ENCODE results near the gene ZNF324B. TPM values are rescaled to one million over a fixed set of nuclear protein-coding genes. Genes with fewer than 3 reads are reported as not detected.
"Not testable (repeated sequence)": the region's sequence is repeated elsewhere in the genome, so short reads cannot be mapped to it uniquely, and the experiment has no call there.

ZNF324B gene
- total RNA-seq, 1 donor from 2014 or later = 3.7 TPM

DNA sequence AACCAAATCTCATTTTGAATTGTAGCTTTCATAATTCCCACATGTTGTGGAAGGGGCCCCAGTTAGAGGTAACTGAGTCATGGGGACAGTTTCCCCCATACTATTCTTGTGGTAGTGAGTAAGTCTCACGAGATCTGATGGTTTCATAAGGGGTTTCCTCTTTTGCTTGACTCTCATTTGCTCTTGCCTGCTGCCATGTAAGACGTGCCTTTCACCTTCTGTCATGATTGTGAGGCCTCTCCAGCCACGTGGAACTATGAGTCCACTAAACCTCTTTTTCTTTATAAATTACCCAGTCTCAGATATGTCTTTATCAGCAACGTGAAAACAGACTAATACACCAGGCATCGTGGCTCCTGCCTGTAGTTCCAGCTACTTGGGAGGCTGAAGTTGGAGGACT, 1.4 kb upstream of the ZNF324B start:
- DNase-seq (ENCODE audit: low spot score); intact Hi-C loops (cut with DNase I): not testable (repeated sequence)

DNA sequence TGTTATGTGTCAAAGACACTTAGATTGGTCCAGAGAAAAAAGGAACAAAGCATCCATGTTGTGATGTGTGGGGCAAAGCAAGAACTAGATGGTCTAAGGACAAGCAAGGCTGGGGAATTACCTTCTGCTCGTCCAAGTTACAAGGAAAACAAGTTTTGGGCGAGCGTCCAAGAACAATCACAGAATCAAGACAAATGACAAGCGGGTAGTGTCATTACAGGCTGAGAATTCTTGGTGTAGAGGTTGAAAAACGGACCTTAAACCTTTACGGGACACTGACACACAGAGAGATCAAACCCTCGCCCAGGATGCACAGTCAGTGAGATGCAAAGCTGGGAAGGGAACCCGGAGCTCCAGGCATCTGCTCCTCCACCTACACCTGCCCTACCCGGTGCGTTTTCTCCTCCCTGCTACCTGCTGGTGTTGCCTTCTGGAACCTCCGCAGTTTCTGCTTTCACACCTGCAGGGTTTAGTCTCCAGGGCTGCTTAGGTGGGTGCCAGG, 515 bp upstream of the ZNF324B start:
- no peak for DNase-seq (ENCODE audit: low spot score)
- intact Hi-C loops (cut with DNase I) = no loop called here

DNA sequence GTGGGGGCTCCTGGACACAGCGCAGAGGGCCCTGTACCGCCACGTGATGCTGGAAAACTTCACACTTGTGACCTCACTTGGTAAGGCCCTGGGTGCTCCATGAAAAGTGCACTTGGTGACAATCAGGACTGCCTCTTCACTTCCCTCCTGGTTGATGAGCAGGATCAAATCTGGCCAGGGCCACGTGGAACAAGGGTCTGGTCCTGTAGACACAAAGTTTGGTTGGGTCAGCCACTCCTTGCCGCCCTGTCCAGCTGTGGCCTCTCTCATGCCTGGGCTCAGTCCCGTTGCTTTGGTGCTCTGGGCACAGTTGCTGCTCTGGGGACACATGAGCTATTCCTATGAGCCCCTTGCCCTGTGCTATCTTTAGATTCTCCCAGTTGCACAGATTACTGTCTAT, 2.3 kb downstream of the ZNF324B start:
- no peak for DNase-seq (ENCODE audit: low spot score)
- intact Hi-C loops (cut with DNase I) = no loop called here

DNA sequence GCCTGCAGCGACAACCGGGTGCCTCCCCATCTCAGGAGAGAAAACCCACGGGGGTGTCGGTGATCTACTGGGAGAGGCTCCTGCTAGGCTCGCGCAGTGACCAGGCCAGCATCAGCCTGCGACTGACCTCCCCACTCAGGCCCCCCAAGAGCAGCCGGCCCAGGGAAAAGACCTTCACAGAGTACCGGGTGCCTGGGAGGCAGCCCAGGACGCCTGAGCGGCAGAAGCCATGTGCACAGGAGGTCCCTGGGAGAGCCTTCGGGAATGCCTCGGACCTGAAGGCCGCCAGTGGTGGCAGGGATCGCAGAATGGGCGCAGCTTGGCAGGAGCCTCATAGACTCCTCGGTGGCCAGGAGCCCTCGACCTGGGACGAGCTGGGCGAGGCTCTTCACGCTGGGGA, 3.9 kb downstream of the ZNF324B start:
- no peak for DNase-seq (ENCODE audit: low spot score)
- intact Hi-C loops (cut with DNase I) = no loop called here

DNA sequence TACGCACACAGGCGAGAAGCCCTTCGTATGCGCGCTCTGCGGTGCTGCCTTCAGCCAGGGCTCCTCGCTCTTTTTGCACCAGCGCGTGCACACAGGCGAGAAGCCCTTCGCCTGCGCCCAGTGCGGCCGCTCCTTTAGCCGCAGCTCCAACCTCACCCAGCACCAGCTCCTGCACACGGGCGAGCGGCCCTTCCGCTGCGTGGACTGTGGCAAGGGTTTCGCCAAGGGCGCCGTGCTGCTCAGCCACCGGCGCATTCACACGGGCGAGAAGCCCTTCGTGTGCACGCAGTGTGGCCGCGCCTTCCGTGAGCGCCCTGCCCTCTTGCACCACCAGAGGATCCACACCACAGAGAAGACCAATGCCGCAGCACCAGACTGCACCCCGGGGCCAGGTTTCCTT, 4.7 kb downstream of the ZNF324B start:
- no peak for DNase-seq (ENCODE audit: low spot score)
- intact Hi-C loops (cut with DNase I) = no loop called here

DNA sequence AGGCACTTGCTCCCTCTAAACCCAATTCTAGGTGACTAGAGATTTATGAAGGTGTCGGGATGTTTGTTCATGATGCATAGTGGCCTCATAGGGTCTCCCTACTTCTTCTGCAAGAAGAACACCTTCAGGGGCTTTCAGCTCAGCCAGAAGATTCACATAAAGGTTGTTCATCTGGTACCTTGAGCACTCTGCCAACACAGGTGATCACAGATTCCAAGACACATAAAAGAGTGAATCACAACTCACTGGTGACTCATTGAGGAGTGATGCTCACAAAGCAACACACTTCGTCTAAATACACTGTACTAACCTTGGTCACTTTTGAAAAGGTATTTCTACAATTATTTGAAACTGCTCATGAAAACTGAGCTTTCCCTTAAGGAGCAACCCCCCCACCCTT, 8.6 kb downstream of the ZNF324B start:
- intact Hi-C loops (cut with DNase I) = no loop called here
- DNase-seq (ENCODE audit: low spot score) = no peak

DNA sequence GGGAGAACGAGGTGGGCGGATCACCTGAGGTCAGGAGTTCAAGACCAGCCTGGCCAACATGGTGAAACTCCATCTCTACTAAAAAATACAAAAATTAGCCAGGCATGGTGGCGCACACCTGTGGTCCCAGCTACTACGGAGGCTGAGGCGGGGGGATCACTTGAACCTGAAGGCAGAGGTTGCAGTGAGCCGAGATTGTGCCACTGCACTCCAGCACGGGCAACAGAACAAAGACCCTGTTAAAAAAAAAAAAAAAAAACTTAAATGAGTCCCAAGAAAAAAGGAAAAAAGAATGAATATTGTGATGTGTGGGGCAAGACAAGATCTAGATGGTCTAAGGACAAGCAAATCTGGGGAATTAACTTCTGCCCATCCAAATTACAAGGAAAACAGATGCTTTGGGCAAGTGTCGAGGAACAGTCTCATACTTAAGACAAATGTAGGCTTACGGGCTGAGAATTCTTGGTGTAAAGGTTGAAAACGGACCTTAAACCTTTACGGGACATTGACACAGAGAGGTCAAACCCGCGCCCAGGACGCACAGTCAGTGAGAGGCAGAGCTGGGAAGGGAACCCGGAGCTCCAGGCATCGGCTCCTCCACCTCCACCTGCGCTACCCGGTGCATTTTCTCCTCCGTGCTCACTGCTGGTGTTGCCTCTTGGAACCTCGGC, 14.8 kb downstream of the ZNF324B start:
- intact Hi-C loops (cut with DNase I) = loop anchor here (1.0 kb wide), 1 partner anchor 26 kb away; the partner anchor contains the start of gene ZNF132
- no peak for DNase-seq (ENCODE audit: low spot score)

DNA sequence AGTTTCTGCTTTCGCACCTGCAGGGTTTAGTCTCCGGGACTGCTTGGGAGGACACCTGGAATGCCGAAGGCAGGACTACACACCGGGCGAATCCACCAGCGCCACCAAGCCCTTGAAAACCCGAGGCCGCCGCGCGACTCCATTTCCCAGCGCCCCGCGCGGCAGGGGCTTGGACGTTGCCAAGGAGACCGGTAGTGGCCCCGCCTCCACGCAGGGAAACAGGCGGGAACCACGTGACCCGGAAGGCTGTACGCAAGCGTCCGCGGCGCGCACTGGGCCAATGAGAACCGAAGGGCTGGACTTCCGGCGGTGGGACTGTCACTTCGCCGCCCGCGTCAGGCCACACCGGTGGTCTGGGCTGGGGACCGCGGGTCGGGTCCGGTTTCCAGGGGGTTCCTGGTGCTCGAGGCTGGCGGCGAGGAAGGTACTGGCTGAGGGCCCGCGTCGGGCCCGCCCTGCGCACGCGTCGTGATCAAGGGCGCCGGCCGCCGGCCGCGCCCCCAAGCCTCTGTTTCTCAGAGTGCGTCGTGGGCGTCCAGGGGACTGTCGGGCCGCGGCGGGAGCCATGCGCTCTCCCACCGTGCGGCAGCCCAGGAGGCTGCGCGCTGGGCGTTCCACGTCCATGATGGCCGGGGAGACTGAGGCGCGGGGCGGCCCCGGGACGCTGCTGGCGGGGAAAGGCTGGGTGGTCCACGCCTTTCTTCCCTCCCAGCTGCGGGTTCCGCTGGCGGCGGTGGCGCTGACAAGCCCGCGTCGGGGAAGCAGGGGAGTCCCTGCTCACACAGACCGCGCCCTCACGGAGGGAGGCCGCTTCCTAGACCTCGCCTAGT, 15.6 kb downstream of the ZNF324B start, which contains the start of gene ZNF324:
TSS of gene ZNF324 (plus strand) at position 321 of the 830 bp plus-strand sequence. CDS start 2,106 bp downstream, outside the sequence.
- intact Hi-C loops (cut with DNase I) = loop anchor here (1.0 kb wide), 1 partner anchor 27 kb away; the partner anchor contains the start of gene ZNF132
- peak; percentile 99 for DNase-seq (ENCODE audit: low spot score)

DNA sequence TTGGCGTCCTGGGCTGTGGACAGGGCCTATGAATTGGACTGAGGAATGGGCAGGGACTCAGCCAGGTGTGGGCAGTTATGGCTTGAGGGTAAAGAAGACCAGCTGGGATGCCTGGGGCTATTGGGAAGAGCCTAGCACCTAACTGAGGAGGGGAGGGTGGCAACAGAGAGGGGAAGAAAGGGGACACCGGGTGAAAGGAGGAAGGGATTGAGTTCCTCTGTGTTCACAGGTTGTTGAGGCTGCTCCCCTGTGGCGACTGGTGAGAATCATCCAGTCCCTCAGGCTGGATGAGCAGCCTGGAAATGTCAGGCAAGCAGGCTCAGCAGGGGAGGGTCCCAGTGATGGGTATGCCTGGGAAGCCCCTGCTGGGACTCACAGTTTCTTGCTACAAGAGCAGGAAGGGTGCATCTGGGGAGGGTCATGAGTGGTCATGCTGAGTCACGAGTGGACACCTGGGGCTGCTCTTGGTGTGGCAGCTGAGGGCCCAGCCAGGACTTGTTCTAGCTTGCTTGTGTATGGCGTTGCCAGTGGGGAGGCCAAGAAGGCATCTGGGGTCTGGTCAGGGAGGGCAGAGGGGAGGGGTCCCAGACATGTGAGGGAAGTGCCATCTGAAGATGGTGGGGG, 16.9 kb downstream of the ZNF324B start:
- intact Hi-C loops (cut with DNase I) = no loop called here
- DNase-seq (ENCODE audit: low spot score) = no peak

DNA sequence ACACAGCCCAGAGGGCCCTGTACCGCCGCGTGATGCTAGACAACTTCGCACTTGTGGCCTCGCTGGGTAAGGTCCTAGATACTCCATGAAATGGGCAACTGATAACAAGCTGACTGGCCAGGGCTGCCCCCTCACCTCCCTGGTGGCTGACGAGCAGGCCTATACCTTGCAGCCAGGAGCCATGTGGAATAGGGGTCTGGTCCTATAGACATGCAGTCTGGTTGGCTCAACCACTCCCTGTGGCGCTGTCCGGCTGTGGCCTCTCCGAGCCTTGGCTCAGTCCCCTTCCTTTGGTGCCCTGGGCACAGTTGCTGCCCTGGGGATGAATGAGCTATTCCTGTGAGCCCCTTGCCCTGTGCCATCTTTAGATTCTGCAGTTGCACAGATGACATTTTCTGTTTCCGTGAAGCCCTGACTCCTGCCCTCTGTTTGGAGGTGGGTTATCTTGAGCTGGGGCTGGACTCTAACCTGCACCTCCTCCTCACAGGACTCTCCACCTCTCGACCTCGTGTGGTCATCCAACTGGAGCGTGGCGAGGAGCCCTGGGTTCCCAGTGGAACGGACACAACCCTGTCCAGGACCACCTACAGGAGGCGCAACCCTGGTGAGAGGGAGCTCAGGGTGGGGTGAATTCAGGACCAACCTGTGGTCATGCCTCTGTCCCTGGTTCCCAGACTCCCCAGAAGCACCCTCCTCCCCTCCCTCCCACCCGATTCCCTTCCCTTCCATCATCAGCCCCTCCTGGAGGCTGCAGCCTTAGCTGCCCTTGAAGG, 18.0 kb downstream of the ZNF324B start:
- intact Hi-C loops (cut with DNase I) = no loop called here
- no peak for DNase-seq (ENCODE audit: low spot score)

DNA sequence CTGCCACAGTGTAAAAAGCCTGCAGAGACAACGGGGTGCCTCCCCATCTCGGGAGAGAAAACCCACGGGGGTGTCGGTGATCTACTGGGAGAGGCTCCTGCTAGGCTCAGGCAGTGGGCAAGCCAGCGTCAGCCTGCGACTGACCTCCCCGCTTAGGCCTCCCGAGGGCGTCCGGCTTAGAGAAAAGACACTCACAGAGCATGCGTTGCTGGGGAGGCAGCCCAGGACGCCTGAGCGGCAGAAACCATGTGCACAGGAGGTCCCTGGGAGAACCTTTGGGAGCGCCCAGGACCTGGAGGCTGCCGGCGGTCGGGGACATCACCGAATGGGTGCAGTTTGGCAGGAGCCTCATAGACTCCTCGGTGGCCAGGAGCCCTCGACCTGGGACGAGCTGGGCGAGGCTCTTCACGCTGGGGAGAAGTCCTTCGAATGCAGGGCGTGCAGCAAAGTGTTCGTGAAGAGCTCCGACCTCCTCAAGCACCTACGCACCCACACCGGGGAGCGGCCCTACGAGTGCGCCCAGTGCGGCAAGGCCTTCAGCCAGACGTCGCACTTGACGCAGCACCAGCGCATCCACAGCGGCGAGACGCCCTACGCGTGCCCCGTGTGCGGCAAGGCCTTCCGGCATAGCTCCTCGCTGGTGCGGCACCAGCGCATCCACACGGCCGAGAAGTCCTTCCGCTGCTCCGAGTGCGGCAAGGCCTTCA, 19.6 kb downstream of the ZNF324B start:
- intact Hi-C loops (cut with DNase I); DNase-seq (ENCODE audit: low spot score): not testable (repeated sequence)

DNA sequence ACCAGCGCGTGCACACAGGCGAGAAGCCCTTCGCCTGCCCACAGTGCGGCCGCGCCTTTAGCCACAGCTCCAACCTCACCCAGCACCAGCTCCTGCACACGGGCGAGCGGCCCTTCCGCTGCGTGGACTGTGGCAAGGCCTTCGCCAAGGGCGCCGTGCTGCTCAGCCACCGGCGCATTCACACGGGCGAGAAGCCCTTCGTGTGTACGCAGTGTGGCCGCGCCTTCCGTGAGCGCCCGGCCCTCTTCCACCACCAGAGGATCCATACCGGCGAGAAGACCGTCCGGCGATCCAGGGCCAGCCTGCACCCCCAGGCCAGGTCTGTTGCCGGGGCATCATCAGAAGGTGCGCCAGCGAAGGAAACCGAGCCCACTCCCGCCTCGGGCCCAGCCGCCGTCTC, 20.3 kb downstream of the ZNF324B start:
- intact Hi-C loops (cut with DNase I) = loop anchor here (1.0 kb wide), 1 partner anchor 26 kb away; no protein-coding TSS in a partner anchor

DNA sequence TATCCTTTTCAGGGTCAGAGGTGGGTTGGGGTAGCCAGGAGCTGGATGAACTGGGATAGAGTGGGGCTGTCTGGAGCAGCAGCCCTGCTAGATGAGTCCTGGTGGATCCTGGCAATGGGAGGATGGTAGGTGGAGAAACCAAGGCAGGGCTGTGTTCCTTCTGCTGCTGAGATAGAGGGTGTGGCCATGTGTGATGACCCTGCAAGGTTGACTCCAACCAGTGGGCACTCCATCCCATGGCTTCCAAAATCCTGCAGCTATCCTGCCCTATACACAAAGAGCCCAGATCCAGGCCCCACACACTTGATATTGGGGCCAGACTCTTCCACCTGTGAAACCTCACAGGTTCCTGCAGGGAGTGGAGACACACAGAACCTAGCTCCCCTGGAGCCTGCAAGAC, 22.4 kb downstream of the ZNF324B start:
- no peak for DNase-seq (ENCODE audit: low spot score)
- intact Hi-C loops (cut with DNase I) = no loop called here

More for the DNA sequence above, 20.3 kb downstream of the ZNF324B start:
- no peak for DNase-seq (ENCODE audit: low spot score)

DNA sequence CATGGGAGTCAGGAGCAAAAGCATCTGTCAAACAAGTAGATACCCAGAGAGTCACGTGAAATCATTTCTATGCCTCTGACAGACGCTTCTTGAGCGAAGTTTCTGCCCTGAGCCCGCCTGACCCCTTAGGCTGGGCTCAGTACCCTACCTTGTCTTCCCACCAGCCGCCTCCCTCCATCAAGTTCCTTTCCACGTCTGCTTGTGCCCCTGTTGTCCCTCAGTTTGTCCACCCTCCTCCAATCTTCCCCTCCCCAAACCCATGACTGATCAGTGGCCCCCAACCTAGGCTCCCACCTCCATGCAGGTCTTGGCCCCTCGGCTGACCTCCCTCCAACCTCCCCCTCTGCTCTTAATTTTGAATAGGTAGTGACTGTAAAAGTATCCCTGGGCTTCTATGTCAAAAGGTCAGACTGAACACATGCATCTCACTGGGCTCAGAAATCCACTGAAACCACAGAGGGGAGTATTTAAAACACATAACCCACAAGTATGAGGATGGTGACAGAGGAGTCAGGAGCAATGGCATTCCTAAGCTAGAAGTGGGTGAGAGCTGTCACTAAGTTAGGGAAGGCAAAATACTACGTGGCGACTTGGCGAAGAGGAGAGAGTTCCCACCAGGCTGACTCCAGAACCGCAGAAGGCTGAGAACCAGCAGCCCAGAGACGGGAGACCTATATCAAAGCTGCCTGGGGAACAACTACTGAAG, 23.0 kb downstream of the ZNF324B start:
- DNase-seq (ENCODE audit: low spot score) = no peak

DNA sequence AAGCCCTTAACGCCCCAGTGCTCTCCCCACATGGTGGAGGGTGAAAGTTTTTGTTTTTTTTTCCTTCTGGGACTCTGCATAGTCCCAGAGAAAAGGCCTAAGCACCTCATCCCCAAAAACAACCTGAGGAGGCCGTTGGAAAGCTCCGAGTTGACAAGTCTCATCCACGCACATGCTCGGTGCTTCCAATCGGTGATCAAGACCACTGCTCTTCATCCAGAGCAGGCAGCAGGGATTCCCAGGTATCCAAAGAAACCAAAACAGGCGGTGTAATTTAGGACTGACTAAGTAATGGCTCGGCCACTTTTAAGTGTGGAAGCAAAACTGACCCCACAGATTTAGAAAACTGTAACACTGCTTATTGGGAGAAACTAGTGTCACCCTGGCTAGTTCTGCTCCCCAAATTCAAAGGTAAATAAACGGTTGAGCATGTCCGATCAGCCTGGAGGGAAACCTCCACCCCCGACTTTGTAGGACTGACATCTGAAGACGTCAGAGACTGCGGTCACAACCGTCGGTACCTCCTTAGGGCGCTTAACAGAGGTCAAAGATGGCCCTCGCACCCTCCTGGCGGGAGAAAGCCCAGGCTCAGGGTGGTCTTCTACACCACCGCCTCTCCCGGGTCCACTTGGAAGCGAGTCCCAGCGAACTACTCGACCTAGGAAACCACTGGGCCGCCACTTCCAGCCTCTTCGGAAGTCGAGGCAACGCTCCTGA, 23.7 kb downstream of the ZNF324B start:
- DNase-seq (ENCODE audit: low spot score) = no peak
- intact Hi-C loops (cut with DNase I) = no loop called here

More for the DNA sequence above, 23.0 kb downstream of the ZNF324B start:
- intact Hi-C loops (cut with DNase I) = no loop called here

DNA sequence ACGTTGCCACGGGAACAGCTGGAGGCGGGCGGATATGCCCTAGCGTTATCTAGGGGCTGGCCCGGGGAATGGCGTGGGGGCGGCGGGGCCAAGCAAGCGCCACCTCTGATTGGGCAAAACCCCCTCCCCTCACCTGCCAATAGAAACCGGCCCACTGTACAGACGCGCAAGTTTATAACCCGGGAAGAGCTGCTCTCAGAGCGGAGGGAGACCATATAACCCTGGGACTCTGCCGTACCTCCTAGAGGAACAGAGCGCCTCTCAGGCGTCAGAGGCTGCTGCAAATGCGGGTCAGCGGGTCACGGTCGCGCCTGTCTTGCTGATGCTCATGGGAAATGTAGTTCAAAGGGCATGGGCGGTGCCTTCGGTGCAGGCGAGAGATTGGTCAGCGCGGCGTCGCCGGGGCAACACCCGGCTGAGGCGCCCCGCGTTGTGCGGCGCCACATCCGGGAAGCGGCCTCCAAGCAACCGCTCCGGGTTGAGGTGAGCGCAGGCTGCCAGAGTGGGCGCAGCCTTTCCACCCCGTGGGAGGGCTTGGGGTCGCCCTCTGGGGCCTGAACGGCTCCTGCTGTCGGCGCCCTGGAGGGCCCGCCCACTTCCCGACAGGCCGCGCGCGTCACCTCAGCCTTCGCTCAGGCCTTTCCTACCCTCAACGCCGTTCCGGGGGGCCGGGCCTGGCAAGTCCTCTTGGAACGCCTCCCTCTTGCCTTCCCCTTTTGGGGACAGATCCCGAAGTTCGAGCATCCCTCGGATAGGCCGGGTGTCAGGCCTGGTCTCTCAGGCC, 24.5 kb downstream of the ZNF324B start, which contains the start of gene ZNF446:
TSS of gene ZNF446 (plus strand) at position 639 of the 784 bp plus-strand sequence. CDS start 867 bp downstream, outside the sequence.
- DNase-seq (ENCODE audit: low spot score) = peak; percentile 98
- intact Hi-C loops (cut with DNase I) = no loop called here

Data from cardiac septum (tissue), 1 donor.